OCI-LY1 (cell line): ENCODE results near the gene REM2.

Source experiments
- CTCF ChIP-seq: fragments of 200-600 bp; sonication (generic), shearing (Covaris generic); IDR thresholded peaks from 2 replicates; pipeline ENCODE4 v1.5.1; 2017; ENCODE audit warnings: mild to moderate bottlenecking, antibody characterized with exemption, low read length, moderate library complexity, mixed read lengths
- EZH2 ChIP-seq: fragments of 200-600 bp; sonication (generic), shearing (Covaris generic); IDR thresholded peaks from 2 replicates; pipeline ENCODE4 v1.8.0; 2017; ENCODE audit warnings: borderline replicate concordance, mixed run types, mild to moderate bottlenecking, antibody characterized with exemption, low read length, moderate library complexity, mixed read lengths

GRCh38 chr14:22897357-22897756 lies 14.3 kb downstream of the REM2 start:
- no peak for TF ChIP-seq CTCF
- TF ChIP-seq EZH2, result no peak
